Cardiac muscle cell (in vitro differentiated cells and primary cell): Measurements from ENCODE around the gene ACP3. TPM values are rescaled to one million over a fixed set of nuclear protein-coding genes. Genes with fewer than 3 reads are reported as not detected.

Source experiments
- DNase-seq, 2 donors: peaks; one replicate each; pipeline versions ENCODE4 v3.0.0 to v3.0.0-alpha.2; 2010 to 2017; ENCODE audit warnings: low read depth in 1 of 2, low spot score in 1 of 2
- H3K27ac ChIP-seq: fragments of 200-600 bp; sonication (generic); 2 replicates; pipeline ENCODE4 v1.5.1; 2016
- H3K27me3 ChIP-seq: fragments of 200-600 bp; sonication (generic); 2 replicates; pipeline ENCODE4 v1.6.0; 2016; ENCODE audit warnings: control low read depth
- H3K36me3 ChIP-seq: fragments of 200-600 bp; sonication (generic); 2 replicates; pipeline ENCODE4 v1.5.1; 2016; ENCODE audit warnings: control low read depth
- H3K4me1 ChIP-seq: fragments of 200-600 bp; sonication (generic); 2 replicates; pipeline ENCODE4 v1.8.1; 2017; ENCODE audit warnings: low read depth, mild to moderate bottlenecking, mixed run types
- H3K4me3 ChIP-seq: fragments of 200-600 bp; sonication (generic); 2 replicates; pipeline ENCODE4 v1.5.1; 2016; ENCODE audit warnings: mild to moderate bottlenecking
- H3K9me3 ChIP-seq: fragments of 200-600 bp; sonication (generic); 2 replicates; pipeline ENCODE4 v1.5.1; 2017; ENCODE audit warnings: low read depth, mild to moderate bottlenecking, control low read depth
- CTCF ChIP-seq: IDR thresholded peaks from 2 replicates; pipeline ENCODE4 v1.5.1; 2012; ENCODE audit warnings: low read depth, mild to moderate bottlenecking, low read length
- polyA plus RNA-seq: library from polyadenylated mRNA; unstranded; fragments of >200 nt; fragmentation: Nextera tagmentation; extraction: Ambion mirVana; gene quantifications from 2 replicates; pipeline ENCODE4 v1.2.1, GENCODE V29; 2016
- total RNA-seq: library from RNA; depleted of rRNA; stranded (reverse); fragments of >200 nt; gene quantifications from 2 replicates; pipeline ENCODE4 v1.2.3, GENCODE V29; 2016

Gene ACP3
- total and polyA plus RNA-seq, 2 experiments from 2014 or later, result 19.9 to 35.6 TPM

GRCh38 chr3:132325103-132325606, 7.9 kb downstream of the ACP3 start:
- peaks cover 12% of the 10 kb centered on the region for H3K4me1 ChIP-seq
- TF ChIP-seq CTCF, result no peak
- H3K27me3 ChIP-seq, result no peaks in the 10 kb centered on the region
- H3K27ac ChIP-seq, result peak overlapping the region; percentile 5
- DNase-seq, result no peak
- no peak overlapping the region for H3K4me3 ChIP-seq
- H3K9me3 ChIP-seq, result no peaks in the 10 kb centered on the region
- no peaks in the 10 kb centered on the region for H3K36me3 ChIP-seq

- no peak for TF ChIP-seq CTCF
- no peak for DNase-seq
- Histone ChIP-seq H3K4me1 (peaks cover 11% of the 10 kb centered on the region), H3K36me3 (no peaks in the 10 kb centered on the region), H3K27me3 (no peaks in the 10 kb centered on the region), H3K27ac (peak overlapping the region; percentile 45), H3K9me3 (no peaks in the 10 kb centered on the region), H3K4me3 (no peak overlapping the region)
Measured at GRCh38 chr3:132325634-132326033, 8.4 kb downstream of the ACP3 start.

- no peaks in the 10 kb centered on the region for H3K9me3 ChIP-seq
Measured at GRCh38 chr3:132326251-132326650, 9.0 kb downstream of the ACP3 start.

GRCh38 chr3:132332082-132332481, 14.9 kb downstream of the ACP3 start:
- no peaks in the 10 kb centered on the region for H3K4me1 ChIP-seq
- TF ChIP-seq CTCF, result no peak
- H3K27me3 ChIP-seq, result no peaks in the 10 kb centered on the region
- peaks cover 15% of the 10 kb centered on the region for H3K36me3 ChIP-seq
- DNase-seq, result no peak
- H3K27ac ChIP-seq, result no peak overlapping the region
- no peak overlapping the region for H3K4me3 ChIP-seq
- no peaks in the 10 kb centered on the region for H3K9me3 ChIP-seq

More at GRCh38 chr3:132326251-132326650, 9.0 kb downstream of the ACP3 start:
- TF ChIP-seq CTCF, result no peak
- Histone ChIP-seq H3K4me1 (peaks cover 11% of the 10 kb centered on the region), H3K27me3 (no peaks in the 10 kb centered on the region), H3K36me3 (peaks cover 3% of the 10 kb centered on the region), H3K27ac (no peak overlapping the region), H3K4me3 (no peak overlapping the region)
- no peak for DNase-seq

GRCh38 chr3:132332508-132332907, 15.3 kb downstream of the ACP3 start:
- Histone ChIP-seq H3K4me1 (no peaks in the 10 kb centered on the region), H3K9me3 (no peaks in the 10 kb centered on the region), H3K27ac (no peak overlapping the region), H3K36me3 (peaks cover 19% of the 10 kb centered on the region), H3K4me3 (no peak overlapping the region), H3K27me3 (no peaks in the 10 kb centered on the region)
- DNase-seq, result peak in 1 of 2 donors; percentile 49
- TF ChIP-seq CTCF, result no peak

GRCh38 chr3:132341746-132342145, 24.5 kb downstream of the ACP3 start:
- Histone ChIP-seq H3K4me3 (no peak overlapping the region), H3K9me3 (no peaks in the 10 kb centered on the region), H3K4me1 (peaks cover 5% of the 10 kb centered on the region), H3K27me3 (no peaks in the 10 kb centered on the region), H3K36me3 (peaks cover 7% of the 10 kb centered on the region), H3K27ac (no peak overlapping the region)
- no peak for TF ChIP-seq CTCF
- peak in 1 of 2 donors; percentile 27 for DNase-seq
